ENCODE results near the gene OSCAR. TPM values are rescaled to one million over a fixed set of nuclear protein-coding genes. Genes with fewer than 3 reads are reported as not detected.

OSCAR gene
- total and polyA plus RNA-seq, 10 of the 15 experiments (the other 5 are each of a cell fraction or from before 2014, with no cell fraction given) = 0.08 to 0.27 (median 0.10) TPM; not detected in 7

GRCh38 chr19:54133957-54134590, 33.5 kb upstream of the OSCAR start:
- Histone ChIP-seq H3K4me3 (no peak overlapping the region), H3K4me1 (ENCODE audit: control insufficient read depth, insufficient read depth, low read length) (peaks cover 14% of the 10 kb centered on the region), H3K27ac (ENCODE audit: control insufficient read depth, insufficient read depth) (no peak overlapping the region), H2AFZ (ENCODE audit: control insufficient read depth, low read depth, low read length) (no peak overlapping the region), H3K9me3 (replicated peaks; ENCODE audit: control insufficient read depth, insufficient read depth, low read length) (peaks cover 2% of the 10 kb centered on the region; the same call in 2 of the 3 replicates), H3K9ac (ENCODE audit: control insufficient read depth, insufficient read depth, low read length) (no peak overlapping the region), H3K27me3 (replicated peaks in 1 of 2; ENCODE audit: control insufficient read depth in 2 of 2, insufficient read depth in 2 of 2, low read length in 1 of 2) (no peaks in the 10 kb centered on the region), H3K4me2 (ENCODE audit: control insufficient read depth, insufficient read depth) (no peak overlapping the region), H4K20me1 (ENCODE audit: control insufficient read depth, insufficient read depth) (peaks cover 2% of the 10 kb centered on the region; the same call in 1 of the 2 replicates), H3K36me3 (ENCODE audit: control insufficient read depth in 2 of 2, insufficient read depth in 2 of 2, low read length in 1 of 2) (peaks cover 0 to 5% of the 10 kb centered on the region in 2 experiments; a peak in 3 of 4 replicates), H3K79me2 (ENCODE audit: control insufficient read depth, insufficient read depth, low read length) (peaks cover 15% of the 10 kb centered on the region)
- in situ Hi-C loops (cut with MboI) (loop anchor here (25.0 kb wide), 1 partner anchor 1528 kb away; the partner anchor contains the start of gene U2AF2), intact Hi-C loops (cut with micrococcal nuclease; ENCODE audit: unreplicated experiment) (no loop called here)
- no peak for TF ChIP-seq EP300 (IDR thresholded peaks at IDR 0.05; ENCODE audit: borderline replicate concordance in 1 of 2, control insufficient read depth in 1 of 2, low read depth in 2 of 2, low read length in 2 of 2)
- TF ChIP-seq EED (IDR thresholded peaks at IDR 0.05; ENCODE audit: low read depth) = no peak
- TF ChIP-seq ETV6 (conservative IDR thresholded peaks at IDR 0.05 in 1 of 2, IDR thresholded peaks at IDR 0.05 in 1 of 2; ENCODE audit: borderline replicate concordance in 1 of 2, low read depth in 1 of 2) = no peak
- TF ChIP-seq ZNF384 (IDR thresholded peaks at IDR 0.05; ENCODE audit: borderline replicate concordance, low read depth, low read length) = no peak
- TF ChIP-seq SREBF2 (IDR thresholded peaks at IDR 0.05; ENCODE audit: low read length) = no peak
- TF ChIP-seq IKZF1 (conservative IDR thresholded peaks at IDR 0.05) = no peak
- no peak for TF ChIP-seq STAT3 (IDR thresholded peaks at IDR 0.05; ENCODE audit: low read depth, low read length)
- TF ChIP-seq SIX5 (IDR thresholded peaks at IDR 0.05; ENCODE audit: low read depth, low read length, severe bottlenecking) = no peak
- no peak for TF ChIP-seq SIN3A (IDR thresholded peaks at IDR 0.05; ENCODE audit: low read depth, low read length)
- TF ChIP-seq ZNF24 (IDR thresholded peaks at IDR 0.05) = no peak
- no peak for TF ChIP-seq NR2F1 (conservative IDR thresholded peaks at IDR 0.05)
- no peak for TF ChIP-seq WRNIP1 (IDR thresholded peaks at IDR 0.05; ENCODE audit: borderline replicate concordance, low read depth, low read length)
- no peak for TF ChIP-seq KDM1A (IDR thresholded peaks at IDR 0.05; ENCODE audit: borderline replicate concordance)
- no peak for TF ChIP-seq ZSCAN29 (IDR thresholded peaks at IDR 0.05)
- no peak for TF ChIP-seq MAX (IDR thresholded peaks at IDR 0.05; ENCODE audit: low read depth, low read length)
- TF ChIP-seq NR2C2 (IDR thresholded peaks at IDR 0.05; ENCODE audit: borderline replicate concordance, control insufficient read depth, insufficient read length, low read depth) = no peak
- no peak for TF ChIP-seq SMAD5 (IDR thresholded peaks at IDR 0.05; ENCODE audit: low read depth)
- no peak for TF ChIP-seq RUNX3 (IDR thresholded peaks at IDR 0.05; ENCODE audit: low read length)
- 50% methylated on average over 2 of the region's 2 CpGs for WGBS (ENCODE audit: insufficient coverage, insufficient replicate concordance, low lambda C conversion rate, missing lambda C conversion rate)
- ChIA-PET RAD21 (ENCODE audit: unreplicated experiment) (no interaction called here), SMC1A (ENCODE audit: uncharacterized antibody, unreplicated experiment) (no interaction called here), CTCF (no interaction called here), POLR2A (no interaction called here)
- ATAC-seq (no peak), DNase-seq (ENCODE audit: low read depth, low spot score) (no peak), FAIRE-seq (no peak)
- no TSS peak for BruUV-seq (replicated peaks)
